ENCODE data around the gene GOLGA6L7. TPM values are rescaled to one million over a fixed set of nuclear protein-coding genes. Genes with fewer than 3 reads are reported as not detected.

GOLGA6L7 gene
- total RNA-seq, result not detected in 2 replicates

DNA sequence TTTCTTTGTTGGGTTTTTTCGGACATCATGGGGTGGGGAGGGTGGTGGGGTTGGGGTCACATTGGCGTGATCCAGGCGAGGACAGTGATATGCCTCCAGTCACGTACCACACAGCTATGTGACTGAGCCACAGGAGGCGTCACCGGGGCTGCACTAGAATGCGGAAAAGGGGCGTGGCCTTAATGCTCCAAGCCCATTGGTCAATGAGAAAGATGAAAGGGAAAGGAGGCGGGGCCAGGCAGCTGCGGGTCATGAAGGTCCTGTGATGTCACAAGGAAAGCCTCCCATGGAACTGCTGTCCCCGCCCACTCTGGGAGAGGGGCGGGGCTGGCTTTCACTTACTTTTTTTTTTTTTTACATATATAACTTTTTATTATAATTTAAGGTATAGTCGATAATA, at the start of gene GOLGA6L7:
Gene GOLGA6L7, minus strand, starts transcription at position 124 of the 400 bp plus-strand sequence. Its CDS starts 95 bp downstream, at position 29.

GRCh38 chr15:28885630-28886430, 37.4 kb upstream of the GOLGA6L7 start, which contains the start of gene APBA2:
Gene APBA2, plus strand, starts transcription at chr15:28885974. Its CDS starts 167,911 bp downstream, at chr15:29053885.

Other genes with a start within 250 kb of the GOLGA6L7 start
- gene GOLGA8M, start 136.2 kb downstream of the GOLGA6L7 start, total RNA-seq, result 0.18 TPM in 1 of 2 replicates, not detected in the other
- gene APBA2, start 37.3 kb upstream of the GOLGA6L7 start, total RNA-seq, result 11.0 and 14.1 TPM in 2 replicates

Measured in cardiac atrium fibroblast (primary cell).